HG03432 (cell line): Measurements from ENCODE around the gene PNPLA1.

Experiments used
- ATAC-seq: cut with Tn5 transposase; IDR thresholded peaks from one replicate; pipeline ENCODE4 v1.9.1; 2021; ENCODE audit warnings: mild to moderate bottlenecking, moderate library complexity; ENCODE audit not compliant: unreplicated experiment

The PNPLA1 gene

DNA sequence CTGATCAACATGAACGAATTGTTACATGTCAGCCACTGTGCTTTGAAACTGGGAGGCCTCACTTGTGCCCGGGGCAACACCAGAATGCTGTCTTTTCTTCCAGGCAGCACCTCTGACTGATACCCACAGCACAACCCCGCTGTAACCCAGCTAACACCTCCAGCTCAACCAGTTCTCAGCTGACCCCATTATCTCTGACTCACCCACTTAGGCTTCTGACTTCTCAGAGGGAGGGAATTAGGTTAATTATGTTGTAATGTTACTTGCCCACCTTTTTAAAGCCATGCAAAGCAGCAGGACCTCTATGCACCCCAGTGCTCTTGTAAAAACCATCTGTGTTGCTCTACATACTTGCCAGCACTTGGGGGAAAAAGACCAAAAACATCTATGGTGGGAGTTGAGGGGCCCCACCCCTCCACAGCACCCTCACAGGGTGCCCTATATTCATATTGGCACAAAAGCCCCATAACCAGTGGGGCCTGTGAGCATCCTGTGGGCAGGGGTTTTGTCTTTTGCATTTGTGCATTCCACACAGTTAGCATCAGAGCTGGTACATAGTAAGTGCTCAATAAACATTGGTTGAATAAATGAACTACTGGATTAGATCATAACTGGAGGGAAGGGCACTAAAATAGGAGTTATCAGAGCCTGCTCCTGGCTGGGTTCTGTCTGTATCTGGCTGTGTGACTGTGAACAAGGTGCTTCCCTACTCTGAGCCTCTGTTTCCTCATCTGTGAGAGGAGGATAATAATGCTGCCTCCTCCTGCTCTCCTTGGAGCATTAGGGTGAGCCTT, 44.6 kb downstream of the PNPLA1 start:
- ATAC-seq: no peak

- no peak for ATAC-seq
Observed at GRCh38 chr6:36315921-36316320, 46.1 kb downstream of the PNPLA1 start.

GRCh38 chr6:36317623-36318022, 47.8 kb downstream of the PNPLA1 start:
- ATAC-seq: no peak

DNA sequence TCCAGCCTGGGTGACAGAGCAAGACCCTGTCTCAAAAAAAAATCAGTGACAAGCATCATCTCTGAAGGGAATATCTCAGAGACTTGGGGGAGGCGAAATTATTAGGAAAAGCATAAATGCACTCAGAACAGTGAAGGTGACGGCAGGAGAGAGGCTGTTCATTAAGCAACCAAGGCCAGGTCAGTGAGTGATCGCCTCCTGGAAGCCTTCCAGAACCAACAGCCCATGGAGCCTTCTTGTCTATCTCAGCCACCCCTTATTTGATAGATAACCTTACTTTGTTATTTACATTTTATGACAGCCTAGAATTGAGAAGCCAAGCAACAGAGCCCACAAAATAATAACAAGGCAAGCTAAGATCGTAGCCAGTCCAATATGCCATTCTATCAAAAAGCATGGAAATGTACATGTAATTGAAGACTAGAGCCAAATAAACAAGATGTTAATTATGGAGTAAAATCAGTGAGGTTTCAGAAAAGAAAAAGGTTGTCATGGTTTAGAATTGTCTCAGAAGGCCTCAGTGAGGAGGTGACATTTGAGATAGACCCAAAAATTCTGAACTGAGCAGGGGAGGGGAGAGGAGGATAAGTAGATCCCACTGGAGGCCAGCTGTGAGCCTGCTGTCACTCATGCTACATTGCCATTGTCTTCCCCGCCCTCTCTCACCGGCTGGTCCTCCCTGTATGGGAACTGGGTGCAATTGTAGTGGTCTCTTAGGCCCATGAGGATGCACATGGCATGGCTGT, 49.0 kb downstream of the PNPLA1 start:
- ATAC-seq: no peak

DNA sequence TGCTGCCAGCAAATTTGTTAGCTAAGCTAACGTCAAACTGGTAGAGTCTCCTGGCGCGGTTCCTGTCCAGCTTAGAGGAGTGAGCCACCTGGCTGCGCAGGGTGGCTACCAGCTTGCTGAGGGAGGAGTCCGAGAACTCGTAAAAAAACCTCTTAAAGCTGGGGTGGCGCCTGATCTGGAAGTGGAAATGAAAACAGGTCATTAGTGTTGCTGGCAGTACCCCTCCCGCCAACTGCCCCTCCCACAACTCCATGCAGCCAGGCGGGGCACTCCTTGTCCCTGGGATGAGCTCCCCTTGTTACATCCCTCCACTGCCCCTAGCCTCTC, 49.5 kb downstream of the PNPLA1 start:
- ATAC-seq: no peak

- no peak for ATAC-seq
Observed at GRCh38 chr6:36319821-36320220, 50.0 kb downstream of the PNPLA1 start.

DNA sequence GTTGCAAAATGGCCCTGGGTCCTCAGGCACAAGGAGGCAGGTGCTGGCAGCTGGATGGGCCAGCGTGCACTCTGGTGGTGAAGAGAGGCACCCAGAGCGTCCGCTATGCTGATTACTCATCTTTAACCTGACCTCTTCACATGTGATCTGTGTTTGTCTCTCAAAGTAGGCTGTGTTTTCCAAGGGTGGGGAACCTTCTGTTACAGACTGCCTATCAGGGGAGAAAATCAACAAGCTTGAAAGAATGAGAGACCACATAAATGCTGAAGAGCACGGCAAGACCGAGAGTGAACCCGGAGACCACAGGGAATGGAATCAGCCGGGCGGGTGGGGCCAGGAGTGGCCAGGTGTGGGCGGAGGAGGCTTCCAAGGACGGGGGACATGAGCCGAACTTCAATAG, 50.6 kb downstream of the PNPLA1 start:
- no peak for ATAC-seq

- no peak for ATAC-seq
Observed at GRCh38 chr6:36322591-36322990, 52.7 kb downstream of the PNPLA1 start.

GRCh38 chr6:36323062-36323461, 53.2 kb downstream of the PNPLA1 start:
- no peak for ATAC-seq

GRCh38 chr6:36324191-36324590, 54.3 kb downstream of the PNPLA1 start:
- ATAC-seq: no peak

- no peak for ATAC-seq
Observed at GRCh38 chr6:36324715-36325114, 54.9 kb downstream of the PNPLA1 start.

DNA sequence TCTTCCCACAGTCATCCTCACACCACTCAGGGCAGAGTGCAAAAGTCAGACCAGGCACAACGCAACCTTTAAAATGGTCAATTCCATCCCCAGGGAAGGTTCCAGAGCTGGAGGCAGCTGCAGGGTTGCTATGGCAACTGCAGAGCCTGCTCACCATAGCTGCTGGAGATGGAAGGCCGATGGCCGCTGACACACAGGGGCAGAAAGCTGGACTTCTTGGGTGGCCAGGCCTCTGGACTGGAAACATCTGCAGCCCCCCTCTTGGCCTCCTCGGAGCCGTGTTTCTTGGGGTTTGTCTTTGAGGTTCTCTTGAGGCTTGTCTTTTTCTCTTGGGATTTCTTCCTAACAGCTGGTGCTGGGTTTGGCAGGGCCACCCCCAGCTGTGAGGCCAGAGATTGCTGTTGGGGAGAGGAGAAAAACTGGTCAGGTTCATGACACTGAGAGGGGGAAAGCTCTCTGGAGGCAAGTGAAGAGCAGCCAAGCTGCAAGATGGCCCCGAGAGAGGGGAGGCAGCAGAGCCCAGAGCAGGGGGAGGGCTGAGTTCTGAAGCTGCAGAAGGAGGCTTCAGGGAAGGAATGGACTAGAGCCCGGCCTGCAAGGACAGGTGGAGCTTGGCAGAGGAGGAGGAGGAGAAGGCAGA, 56.6 kb downstream of the PNPLA1 start:
- no peak for ATAC-seq

DNA sequence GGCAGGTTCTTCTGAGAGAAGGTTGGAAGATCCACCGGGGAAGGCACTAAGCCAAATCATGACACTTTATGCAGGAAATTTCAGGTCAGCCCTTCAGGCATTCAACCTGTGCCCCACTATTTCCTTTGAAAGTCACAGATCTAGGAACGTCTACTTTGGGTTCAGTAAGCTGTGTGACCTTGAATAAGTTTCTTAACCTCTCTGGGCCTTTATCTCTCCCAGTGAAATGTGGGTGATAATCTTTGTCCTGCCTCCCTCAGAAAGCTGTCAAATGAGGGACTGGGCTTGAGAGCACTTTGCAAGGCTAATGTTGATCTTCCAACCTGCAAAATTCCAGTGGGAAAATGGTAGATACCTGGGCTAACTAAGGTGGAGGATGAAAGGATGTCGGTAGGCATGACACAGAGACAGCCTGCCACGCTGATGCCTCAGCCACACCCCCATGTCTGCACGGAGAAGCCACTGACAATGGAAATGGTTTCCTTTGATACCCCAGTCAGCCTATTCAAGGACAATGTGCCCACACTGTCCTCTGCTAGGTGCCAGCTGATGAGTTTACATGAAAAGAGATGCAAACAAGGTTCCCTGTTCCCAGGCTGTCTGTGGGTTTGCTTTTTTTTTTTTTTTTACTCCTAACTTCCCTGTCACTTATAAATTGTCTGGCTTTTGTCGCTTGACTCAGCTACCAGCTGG, 57.5 kb downstream of the PNPLA1 start:
- no peak for ATAC-seq

- ATAC-seq: no peak
Observed at GRCh38 chr6:36327919-36328236, 58.0 kb downstream of the PNPLA1 start.

GRCh38 chr6:36328600-36328999, 58.7 kb downstream of the PNPLA1 start:
- no peak for ATAC-seq

DNA sequence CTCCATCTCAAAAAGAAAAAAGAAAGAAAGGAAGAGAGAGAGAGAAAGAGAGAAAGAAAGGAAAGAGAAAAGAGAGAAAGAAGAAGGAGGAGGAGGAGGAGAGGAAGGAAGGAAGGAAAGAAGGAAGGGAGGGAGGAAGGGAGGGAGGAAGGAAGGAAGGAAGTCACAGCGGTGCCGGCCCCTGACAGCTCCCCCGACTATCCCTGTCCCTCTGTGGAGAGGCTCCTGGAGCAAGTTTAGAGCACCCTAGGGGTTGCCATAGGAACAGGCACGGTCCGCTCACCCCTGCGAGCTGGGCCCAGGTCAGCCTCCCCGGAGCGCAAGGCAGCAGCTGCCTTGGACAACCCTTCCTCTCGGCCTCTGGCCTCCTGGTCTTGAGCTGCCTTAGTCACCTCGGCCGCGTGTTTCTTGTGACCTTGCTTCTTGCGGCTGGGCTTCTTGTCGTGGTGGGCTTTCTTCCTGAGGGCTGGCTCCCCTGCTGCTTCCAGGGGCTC, 60.0 kb downstream of the PNPLA1 start:
- no peak for ATAC-seq

GRCh38 chr6:36330366-36330765, 60.5 kb downstream of the PNPLA1 start:
- no peak for ATAC-seq

DNA sequence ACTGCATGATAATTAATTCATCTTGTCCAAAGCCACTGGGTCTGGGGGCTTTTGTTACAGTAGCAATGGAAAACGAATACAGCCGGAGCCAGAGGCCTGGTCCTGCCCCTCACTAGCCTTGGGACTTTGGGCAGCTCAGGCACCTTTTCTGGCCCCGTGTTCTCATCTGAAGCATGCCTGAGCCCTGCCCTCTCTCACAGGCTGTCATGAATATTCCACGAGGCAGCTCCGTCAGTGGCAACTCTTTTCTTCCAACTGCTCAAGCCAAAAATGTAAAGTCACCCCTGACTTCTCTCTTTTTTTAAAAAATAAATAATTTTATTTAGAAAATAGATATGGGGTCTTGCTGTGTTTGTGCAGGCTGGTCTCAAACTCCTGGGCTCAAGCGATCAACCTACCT, 61.5 kb downstream of the PNPLA1 start:
- ATAC-seq: no peak

DNA sequence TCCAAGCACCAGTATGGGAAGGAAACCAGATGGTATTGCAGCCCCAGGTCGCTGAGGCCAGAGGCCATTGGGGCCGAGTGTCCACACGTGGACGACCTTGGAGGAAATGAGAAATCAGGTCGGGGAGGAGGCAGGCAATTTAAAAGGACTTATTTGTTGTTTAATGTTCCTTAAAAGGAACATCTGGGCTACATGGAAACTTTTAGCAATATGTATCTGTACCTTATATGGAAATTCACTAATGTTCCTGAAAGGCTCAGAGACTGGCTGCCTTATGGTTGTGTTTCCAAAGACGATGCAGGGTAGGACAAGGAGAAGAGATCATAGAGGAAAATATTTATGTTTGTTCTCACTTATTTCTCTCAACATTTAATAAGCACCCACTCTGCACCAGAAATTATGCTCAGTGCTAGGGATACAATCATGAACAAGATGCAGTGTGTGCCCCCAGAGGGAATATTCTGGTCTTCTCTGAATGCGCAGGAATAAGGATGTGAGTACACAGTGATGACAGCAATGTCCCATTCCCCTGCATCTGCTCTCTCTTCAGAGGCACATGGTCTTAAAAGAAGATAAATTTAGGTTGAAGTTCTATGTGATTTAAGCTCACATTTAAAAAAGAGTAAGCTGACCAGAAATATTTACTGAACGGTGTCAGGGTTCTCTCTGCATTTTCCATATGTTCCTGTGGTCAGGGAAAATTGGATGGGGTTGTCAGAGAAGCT, 63.5 kb downstream of the PNPLA1 start:
- ATAC-seq: no peak

DNA sequence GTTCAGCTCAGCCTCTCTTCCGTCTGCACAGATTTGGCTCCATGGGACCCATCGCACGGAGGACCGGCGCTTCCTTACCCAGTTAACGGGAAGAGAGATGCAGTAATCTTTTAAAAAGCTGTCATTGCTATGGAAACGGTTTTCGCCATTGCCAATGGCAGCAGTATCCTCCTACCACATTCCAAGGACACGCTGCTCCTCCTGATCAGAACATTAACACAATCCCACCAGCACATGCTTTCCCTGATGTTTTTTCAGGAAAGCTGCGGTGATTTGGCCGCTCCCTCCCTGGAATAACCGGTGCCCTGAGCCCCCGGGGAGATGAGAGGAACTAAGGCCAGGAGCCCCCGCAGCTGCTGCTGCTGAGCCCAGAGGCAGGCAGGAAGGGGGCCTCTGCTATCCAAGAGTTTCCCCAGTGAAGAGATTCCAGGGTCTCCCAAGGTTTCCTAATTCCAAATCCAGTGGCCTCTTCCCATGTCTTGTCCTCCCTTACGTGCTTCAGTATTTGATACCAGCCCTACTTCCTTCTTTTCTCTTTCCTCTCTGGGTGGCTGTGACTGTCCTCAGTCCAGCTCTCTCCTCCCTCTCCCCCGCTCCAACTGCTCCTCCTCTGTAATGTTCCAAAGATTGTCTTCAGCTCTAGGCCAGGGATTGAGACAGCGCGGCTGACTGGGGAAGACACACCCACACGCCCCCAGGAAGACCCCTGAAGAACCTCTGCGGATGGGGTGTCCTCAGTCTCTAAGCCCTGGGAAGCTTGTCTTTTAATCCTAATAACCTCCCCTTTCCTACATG, 64.3 kb downstream of the PNPLA1 start:
- no peak for ATAC-seq
